T follicular helper cell (primary cell): ENCODE measurements around the gene LST1.

ENCODE experiments used
- DNase-seq: peaks from one replicate; pipeline ENCODE4 v3.0.0-alpha.2; 2020; ENCODE audit warnings: low read depth
- total RNA-seq, 2 experiments: gene quantifications; one replicate each; lab custom pipeline; 2026; lab: John Stamatoyannopoulos, UW

LST1 gene
- 2.1 to 5.5 reads per million in 2 experiments for total RNA-seq

DNA sequence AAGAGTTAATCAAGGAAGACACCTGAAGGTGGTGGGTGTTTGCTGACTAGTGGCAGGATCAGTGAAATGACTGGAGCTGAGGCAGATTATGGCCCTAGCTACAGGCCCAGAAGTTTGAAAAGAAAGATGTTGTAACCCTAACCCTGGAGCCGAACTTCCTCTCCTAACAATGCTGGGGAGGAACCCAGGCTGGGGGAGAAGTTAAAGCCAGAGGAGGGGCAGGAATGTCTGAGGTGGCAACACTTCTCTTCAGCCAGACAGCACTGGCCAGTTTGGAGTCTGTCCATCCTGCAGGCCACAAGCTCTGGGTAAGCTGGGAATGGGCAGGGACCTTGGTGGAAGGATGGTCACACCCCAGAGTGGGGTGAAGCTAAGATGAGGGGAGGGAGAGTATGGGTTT, at the start of gene LST1:
Gene LST1 (plus strand): TSS at position 270 of the 400 bp plus-strand sequence. CDS start 1,023 bp downstream, outside the sequence.
- DNase-seq = no peak

DNA sequence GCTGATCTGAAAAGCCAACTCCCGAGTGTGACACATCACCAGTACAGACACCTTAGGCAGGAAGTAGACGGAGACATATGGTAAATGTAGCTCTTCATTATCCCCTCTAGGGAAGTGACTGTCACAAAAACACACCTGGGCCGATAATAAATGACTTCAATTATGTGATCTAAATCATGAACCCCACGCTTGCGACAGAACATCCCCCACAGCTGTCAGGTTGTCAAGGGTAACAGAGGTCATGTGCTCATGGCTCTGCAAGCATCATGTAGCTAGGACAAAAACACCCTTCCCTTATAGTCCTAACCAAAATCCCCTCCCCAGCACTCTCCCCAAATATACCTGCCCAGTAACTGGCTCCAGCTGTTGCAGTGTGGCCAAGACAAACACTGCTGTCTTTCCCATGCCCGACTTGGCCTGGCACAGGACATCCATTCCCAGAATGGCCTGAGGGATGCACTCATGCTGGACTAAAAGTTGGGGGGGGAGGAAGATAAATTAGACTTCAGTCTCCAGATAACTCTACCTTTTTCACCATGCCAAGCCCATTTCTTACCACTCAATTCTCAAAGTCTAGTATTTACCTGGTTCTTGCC, 47.2 kb upstream of the LST1 start:
- DNase-seq = no peak

DNA sequence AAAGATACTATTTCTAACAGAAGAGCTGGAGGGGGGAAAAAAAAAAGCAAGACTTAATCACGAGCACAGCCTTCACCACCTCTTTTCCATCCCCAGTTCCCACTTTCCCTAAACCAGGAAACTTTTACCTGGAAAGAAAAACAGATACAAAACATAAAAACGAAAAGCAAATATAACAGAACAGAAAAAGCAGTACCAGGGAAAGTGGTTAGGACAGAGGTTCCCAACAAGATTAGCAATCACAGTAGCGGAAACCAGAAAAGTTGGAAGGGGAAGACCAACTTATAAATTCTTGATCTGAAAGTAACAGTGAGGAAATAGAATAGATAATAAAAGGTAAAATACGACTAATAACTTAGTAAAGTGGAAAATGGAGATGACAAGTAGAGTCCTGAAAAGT, 45.4 kb upstream of the LST1 start:
- DNase-seq = no peak

DNA sequence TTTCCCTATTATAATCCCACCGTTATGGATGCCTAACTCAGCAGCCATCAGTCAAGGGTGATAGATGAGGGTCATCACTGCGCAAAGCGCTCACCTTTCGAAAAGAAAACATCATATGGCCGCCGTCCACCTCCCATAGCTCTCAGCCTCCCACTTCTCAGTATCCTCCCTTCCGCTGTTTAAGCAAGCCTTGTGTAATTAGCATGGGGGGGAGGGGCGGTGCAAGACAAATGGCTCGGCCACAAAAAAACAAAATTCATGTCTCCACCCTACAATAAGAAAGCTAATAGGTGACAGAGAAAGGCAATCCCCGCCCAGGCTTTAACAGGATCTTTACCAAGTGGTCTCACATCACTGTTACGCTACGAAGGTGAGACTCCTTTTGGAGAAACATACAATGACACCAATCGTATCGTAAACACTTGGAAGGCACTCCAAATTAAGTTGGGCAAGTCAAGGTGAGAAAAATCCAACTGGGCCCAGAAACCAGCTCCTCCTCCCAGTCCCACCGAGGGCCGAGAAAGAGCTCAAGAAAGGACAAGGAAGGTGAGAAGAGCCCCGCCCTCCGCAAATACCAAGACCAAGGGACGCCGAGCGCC, 44.9 kb upstream of the LST1 start:
- peak; percentile 74 for DNase-seq

DNA sequence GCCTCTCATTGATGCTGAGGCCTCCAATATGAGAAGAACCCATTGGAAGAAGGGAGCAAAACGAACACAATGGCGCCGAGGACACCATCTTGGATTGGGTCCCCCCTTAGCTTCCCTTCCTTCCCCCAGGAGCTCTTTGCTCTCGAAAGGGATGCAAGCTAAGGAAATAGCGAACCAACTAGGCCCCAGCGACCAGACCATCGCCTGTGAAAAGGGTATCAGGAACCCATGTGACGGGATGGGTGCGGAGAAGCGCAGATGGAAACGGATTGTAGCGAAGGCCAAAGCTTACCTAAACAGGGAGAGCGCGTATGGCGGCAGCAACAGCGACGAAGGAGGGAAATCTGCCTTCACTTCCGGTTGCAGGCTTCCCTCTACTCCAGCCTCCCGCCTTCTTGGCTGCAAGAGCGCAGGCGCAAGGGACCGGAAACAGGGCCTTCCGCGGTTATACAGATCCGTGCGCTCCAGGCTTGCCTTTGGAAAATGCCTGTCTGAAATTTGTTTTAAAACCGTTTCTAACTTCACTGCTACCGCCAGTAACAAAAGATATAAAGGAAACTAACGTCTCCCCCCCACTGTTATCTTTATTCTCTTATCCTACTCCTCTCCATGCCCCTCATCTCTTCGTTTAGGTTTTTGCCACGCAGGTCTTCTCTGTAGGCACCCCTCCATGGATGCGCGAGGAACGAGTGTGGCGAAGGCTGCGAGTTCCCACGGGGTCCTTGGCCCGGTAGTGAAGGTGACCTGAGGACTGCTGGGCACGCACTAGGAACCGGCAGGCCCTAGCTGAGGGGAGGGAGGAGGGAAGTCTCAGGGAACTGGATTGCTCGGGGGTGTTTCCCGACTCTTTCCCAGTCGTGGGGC, 44.2 kb upstream of the LST1 start, which contains the start of gene DDX39B:
Gene DDX39B (minus strand): TSS at position 346 of the 864 bp plus-strand sequence. CDS start 1,471 bp downstream, outside the sequence.
- DNase-seq = peak; percentile 92

DNA sequence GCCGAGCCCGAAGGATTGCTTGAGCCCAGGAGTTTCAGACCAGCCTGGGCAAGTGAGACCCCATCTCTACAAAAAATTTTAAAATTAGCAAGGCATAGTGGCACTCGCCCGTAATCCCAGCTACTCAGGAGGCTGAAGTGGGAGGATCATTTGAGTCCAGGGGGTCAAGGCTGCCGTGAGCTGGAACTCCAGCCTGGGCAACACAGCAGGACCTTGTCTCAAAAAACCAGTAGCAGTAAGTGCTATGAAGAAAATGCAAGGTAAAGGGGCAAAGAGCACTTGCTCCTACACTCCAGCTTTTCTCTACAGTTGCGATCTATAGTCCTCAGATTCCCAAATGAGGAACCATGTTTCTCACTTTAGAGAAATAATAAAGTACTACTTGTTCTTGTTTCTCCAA, 42.4 kb upstream of the LST1 start:
- no peak for DNase-seq

DNA sequence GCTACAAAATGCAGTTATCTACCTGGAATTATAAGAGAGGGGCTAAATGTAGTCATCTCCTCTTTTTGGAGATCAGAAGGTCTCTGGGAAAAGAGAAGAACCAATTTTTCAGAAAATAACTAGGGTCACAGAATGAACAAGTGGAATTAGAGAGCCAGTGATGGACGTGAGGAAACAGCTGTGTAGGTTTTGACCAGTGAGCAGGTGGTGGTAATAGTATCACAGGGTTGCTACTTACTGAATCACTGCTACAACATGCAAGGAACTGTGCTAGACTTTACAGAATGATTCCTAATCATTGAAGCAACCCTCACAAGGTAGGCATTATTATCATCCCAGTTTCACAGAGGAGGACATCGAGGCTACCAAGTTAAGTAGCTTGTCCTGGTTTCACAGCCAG, 41.4 kb upstream of the LST1 start:
- no peak for DNase-seq

DNA sequence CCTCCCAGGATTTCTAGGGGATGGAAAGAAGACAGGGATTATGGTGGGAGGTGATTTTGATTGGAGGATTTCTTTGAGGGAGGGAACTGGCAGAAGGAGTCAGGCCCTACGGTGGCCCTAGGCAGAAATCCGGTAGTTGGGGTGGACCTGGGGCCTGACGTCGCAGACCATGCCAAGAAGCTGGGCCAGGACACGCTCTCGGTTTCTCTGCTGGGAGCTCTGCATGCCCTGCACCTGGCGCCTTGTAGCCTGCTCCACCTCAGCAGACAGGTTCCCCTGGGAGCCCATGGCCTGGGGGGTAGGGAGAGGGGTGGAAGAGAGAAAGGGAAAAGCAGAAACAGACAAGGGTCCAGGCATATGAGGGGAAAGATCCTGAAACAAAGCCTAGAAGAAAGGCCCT, 40.8 kb upstream of the LST1 start:
- DNase-seq = no peak

DNA sequence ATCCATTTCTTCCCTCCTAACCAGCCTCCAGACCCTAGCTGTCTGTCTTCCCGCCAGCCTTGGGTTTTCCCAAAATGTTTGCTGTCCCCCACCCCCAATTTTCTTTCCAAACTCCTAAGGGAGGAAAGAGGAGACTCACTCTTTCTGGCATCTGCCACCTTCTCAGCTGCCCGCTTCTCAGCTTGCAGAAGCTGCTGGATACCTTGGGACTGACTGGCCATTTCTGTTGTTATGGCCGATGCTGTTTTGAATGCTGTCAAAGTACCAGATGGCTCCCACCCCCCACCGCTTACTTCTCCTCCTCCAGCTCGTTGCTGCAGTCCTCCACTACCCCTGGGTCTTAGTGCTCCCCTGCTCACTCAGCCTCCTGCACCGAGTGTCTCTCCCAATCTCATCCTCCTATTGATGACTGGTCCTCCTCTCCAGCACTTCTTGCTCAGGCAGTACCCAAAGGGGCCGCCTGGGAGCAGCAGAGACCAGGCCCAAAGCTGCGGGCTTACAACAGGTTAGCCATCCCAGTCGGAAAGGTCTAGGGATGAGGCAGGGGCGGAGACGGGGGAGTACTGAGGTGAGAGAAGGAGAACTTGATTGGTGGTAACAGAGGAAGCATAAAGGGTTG, 39.6 kb upstream of the LST1 start, which contains the start of gene ATP6V1G2:
Gene ATP6V1G2 (minus strand): TSS at position 270 of the 619 bp plus-strand sequence. CDS start 49 bp downstream, at position 221.
- peak; percentile 76 for DNase-seq

DNA sequence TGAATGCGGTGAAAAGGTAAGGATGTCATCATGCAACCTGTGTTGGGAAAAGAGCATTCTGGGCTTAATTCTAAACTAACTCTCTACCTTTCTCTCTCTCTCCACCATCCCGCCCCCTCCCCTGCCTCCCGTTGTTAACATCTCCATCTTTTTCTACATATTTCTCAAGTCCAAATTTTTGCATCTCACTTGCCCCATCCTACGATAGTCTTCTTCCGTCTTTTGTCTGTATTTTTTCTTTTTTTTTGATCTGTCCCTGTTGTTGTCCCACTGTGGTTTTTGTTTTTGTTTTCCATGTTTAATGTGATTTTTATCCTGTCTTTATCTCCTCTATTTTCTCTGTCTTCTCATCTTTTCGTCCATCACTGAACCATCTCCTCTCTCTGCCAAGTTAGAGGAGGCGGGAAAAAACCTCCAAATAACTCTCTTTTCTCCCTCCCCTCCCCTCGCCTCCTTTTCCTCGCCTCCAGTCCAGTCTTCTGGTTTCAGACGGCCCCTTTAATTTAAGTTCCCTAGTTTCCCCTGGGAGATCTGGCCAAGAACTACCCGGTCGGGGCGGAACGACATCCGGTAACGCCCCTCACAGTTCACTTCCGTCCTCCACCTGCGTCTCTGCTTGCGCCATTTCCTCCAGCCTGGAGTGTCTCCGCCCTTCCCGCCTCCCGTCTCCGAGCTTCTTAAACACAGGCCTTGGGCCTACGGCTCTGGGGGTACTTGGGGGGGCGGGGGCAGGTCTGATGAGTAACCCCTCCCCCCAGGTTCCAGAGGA, 38.9 kb upstream of the LST1 start, which contains the start of gene NFKBIL1:
Gene NFKBIL1 (plus strand): TSS at position 651 of the 769 bp plus-strand sequence. CDS start 87 bp downstream, at position 738.
- DNase-seq = peak; percentile 85

DNA sequence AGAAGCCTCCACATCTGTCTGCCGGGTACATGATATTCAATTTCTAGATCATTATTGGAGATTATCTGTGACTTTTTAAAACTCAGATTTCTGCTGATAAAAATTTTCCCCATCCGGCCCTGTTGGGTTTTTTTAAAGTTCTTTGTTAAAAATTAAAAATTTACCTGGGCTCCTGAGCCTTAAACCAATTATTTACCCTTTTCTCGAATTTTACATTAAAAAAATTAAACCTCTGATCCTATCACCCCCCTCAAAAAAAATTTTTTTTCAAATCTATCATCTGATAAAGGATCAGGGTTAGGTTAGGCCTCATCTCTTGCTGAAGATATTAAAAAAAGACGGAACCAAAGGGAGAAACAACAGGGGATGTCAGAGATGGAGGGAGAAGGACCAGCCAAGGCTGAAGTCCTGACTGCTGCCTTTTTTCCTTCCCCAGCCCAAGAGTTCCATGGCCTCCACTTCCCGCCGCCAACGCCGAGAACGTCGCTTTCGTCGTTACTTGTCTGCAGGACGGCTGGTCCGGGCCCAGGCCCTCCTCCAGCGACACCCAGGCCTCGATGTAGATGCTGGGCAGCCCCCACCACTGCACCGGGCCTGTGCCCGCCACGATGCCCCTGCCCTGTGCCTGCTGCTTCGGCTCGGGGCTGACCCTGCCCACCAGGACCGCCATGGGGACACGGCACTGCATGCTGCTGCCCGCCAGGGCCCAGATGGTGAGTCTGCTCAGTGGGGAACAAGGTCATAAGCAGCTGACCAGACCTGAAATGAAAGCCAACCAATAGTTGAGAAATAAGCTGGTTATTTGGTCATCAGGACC, 38.1 kb upstream of the LST1 start:
- no peak for DNase-seq

DNA sequence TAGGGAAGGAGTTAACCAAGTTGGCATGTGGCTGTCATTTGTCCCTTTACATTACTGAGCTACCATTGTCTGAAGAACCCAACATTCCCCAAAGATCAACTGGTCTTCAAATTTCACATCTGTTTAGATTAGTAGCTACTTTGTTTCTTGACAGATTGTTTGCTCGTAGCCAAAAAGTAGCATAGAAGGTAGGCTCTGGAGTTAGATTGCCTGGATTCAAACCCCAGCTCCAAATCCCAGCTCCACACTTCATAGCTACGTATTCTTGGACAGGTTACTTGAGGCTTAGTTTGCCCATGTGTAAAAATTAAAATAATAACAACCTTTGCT, 37.6 kb upstream of the LST1 start:
- DNase-seq = no peak

DNA sequence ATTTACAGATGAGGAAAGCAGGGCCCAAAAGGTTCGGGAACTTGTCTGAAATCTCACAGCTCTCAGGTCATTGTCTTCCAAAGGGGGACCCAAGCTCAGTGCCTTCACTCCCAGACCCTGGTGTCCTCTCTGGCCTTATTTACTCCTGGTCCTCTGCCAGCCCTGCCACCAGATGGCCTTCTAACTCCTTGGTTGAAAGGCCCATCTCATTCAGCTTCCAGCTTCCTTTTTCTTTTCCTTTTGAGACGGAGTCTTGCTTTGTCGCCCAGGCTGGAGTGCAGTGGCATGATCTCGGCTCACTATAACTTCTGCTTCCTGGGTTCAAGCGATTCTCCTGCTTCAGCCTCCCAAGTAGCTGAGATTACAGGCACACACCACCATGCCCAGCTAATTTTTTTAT, 34.7 kb upstream of the LST1 start:
- peak; percentile 60 for DNase-seq

DNA sequence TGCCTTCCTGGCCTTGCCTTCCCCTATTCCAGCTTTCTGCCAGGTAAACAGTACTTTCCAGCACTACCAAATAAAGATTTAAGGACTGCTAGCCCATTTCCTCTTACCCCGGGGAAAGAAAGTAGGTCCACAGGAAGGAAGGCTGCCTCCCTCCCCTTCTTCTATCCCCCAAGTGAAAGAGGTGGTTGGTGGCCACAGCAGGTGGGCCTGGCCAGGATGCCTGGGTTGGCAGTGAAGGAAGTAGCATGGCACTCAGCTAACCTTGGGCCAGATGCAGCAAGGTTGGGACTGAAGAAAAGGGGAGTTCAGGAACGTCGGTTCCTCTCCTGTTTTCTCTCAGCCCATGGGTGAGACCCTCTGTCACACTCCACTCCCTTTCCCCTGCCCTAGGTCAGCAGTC, 29.8 kb upstream of the LST1 start:
- no peak for DNase-seq

DNA sequence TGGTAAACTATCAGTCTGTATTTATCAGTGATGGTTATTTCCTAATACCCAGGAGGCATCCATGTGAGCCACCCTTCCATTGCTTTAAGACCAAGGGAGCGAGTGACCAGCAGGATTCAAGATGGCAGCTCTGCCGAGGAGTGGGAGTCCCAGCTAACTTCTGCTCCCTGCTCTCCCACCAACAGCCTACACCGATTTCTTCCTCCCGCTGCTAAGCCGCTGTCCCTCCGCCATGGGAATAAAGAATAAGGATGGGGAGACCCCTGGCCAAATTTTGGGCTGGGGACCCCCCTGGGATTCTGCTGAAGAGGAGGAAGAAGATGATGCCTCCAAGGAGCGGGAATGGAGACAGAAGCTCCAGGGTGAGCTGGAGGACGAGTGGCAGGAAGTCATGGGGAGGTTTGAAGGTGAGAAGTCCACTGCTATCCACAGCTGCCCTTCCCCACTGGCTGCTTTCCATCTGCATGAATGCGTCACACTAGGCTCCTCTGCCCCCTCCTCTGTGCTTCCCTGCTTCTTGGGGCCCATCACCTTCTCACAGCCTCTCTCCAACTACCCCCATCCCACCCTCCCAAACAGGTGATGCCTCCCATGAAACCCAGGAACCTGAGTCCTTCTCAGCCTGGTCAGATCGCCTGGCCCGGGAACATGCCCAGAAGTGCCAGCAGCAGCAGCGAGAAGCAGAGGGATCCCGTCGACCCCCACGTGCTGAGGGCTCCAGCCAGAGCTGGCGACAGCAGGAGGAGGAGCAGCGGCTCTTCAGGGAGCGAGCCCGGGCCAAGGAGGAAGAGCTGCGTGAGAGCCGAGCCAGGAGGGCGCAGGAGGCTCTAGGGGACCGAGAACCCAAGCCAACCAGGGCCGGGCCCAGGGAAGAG, 28.4 kb upstream of the LST1 start:
- no peak for DNase-seq

DNA sequence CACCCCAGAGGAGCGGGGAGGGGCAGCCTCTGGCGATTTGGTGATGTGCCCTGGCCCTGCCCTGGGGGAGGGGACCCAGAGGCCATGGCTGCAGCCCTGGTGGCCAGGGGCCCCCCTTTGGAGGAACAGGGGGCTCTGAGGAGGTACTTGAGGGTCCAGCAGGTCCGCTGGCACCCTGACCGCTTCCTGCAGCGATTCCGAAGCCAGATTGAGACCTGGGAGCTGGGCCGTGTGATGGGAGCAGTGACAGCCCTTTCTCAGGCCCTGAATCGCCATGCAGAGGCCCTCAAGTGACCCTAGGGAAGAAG, 27.8 kb upstream of the LST1 start:
- DNase-seq = no peak

DNA sequence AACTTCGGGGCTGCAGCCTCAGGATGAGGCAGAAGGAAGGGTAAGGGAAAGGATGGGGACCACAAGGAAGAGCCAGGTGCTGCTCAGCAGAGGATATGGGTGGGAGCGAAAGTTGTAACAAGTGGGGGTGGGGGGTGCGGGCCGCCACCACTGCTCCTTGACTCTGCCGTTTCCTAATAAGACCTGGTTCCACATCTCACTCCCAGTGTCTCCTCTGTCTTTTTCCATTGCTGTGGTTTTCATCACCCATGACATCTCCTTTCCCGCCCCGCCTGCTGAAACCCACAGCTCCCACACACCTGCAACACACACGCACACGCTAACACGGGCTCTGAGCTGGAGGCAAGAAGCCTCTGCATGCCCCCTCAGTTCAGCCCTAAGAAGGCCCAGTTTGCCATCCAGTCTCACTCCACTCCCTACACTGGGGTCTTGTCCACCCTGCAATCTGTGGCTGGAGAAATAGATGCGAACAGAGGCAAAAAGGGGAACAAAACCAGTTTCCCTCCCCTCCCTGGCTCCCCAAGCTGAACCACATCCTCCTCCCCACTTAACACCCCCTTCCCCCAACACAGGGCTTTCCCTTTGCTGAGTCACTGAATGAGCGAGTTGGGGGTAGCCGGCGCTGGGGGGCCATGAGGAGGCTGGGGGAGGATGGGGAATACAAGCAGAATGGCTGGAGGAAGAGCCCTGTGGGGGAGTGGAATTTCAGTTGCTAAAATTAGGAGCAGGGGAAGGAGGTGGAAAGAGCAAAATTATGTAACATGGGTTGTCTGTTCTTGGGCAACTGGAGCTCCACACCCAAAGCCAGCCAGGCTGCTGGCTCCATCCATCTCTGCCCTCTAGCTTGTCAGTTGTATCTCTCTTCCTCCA, 27.2 kb upstream of the LST1 start:
- DNase-seq = peak; percentile 57

DNA sequence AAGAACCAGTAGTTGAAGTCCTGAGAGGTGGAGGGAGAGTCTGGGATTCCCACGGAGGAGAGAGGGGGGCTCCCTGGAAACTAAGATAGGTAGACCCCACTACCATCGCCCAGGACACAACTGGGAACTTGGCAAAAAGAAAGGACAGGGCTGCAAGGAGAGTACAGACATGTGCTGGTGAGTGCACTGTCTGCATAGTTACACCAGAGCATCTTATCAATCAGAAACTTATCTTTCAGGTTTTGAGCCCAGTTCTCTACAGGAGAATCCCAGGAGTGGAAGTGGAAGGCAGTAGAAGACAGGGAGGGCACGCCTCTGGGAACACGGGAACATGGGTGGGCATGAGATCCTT, 26.5 kb upstream of the LST1 start:
- no peak for DNase-seq
